ELF-1 (cell line): ENCODE measurements around the gene COMTD1.
A peak's percentile ranks its signal among the peaks of the same experiment; 100 is the strongest.

Experiments
- DNase-seq: peaks from one replicate; pipeline ENCODE4 v3.0.0-alpha.2; 2016; ENCODE audit warnings: low read depth, low spot score

COMTD1 gene

GRCh38 chr10:75235375-75236177 is at the start of gene COMTD1:
TSS of gene COMTD1 (minus strand) at chr10:75235957. CDS start at chr10:75235928, 29 bp downstream.
- peak; percentile 97 for DNase-seq

- DNase-seq: peak; percentile 77
These were observed 48.1 kb upstream of the COMTD1 start for GRCh38 chr10:75283671-75284470.

GRCh38 chr10:75283078-75283670 is 47.4 kb upstream of the COMTD1 start:
- DNase-seq: peak; percentile 74

- DNase-seq: peak; percentile 44
These were observed 46.2 kb upstream of the COMTD1 start for GRCh38 chr10:75281974-75282373.

- DNase-seq: no peak
These were observed 44.5 kb upstream of the COMTD1 start for GRCh38 chr10:75280236-75280635.

- peak; percentile 38 for DNase-seq
These were observed 40.5 kb upstream of the COMTD1 start for GRCh38 chr10:75276069-75276872.

- peak; percentile 84 for DNase-seq
These were observed 37.1 kb upstream of the COMTD1 start for GRCh38 chr10:75272896-75273295.

- no peak for DNase-seq
These were observed 36.3 kb upstream of the COMTD1 start for GRCh38 chr10:75272094-75272493.

- no peak for DNase-seq
These were observed 33.8 kb upstream of the COMTD1 start for GRCh38 chr10:75269605-75270004.

- DNase-seq: no peak
These were observed 31.2 kb upstream of the COMTD1 start for GRCh38 chr10:75266945-75267344.

GRCh38 chr10:75265856-75266255 is 30.1 kb upstream of the COMTD1 start:
- DNase-seq: no peak

GRCh38 chr10:75263806-75264205 is 28.0 kb upstream of the COMTD1 start:
- DNase-seq: no peak

- DNase-seq: no peak
These were observed 26.3 kb upstream of the COMTD1 start for GRCh38 chr10:75261813-75262705.

GRCh38 chr10:75260990-75261389 is 25.2 kb upstream of the COMTD1 start:
- no peak for DNase-seq

- DNase-seq: no peak
These were observed 19.0 kb upstream of the COMTD1 start for GRCh38 chr10:75254739-75255138.

GRCh38 chr10:75253281-75254220 is 17.8 kb upstream of the COMTD1 start:
- no peak for DNase-seq

GRCh38 chr10:75250934-75251333 is 15.2 kb upstream of the COMTD1 start:
- DNase-seq: no peak

- DNase-seq: no peak
These were observed 12.0 kb upstream of the COMTD1 start for GRCh38 chr10:75247797-75248196.

GRCh38 chr10:75246506-75246905 is 10.7 kb upstream of the COMTD1 start:
- DNase-seq: no peak
